Measurements from ENCODE around the gene FADS2.

GRCh38 chr11:61897387-61898246 is 69.5 kb downstream of the FADS2 start:
- TF ChIP-seq, protein P1, sequence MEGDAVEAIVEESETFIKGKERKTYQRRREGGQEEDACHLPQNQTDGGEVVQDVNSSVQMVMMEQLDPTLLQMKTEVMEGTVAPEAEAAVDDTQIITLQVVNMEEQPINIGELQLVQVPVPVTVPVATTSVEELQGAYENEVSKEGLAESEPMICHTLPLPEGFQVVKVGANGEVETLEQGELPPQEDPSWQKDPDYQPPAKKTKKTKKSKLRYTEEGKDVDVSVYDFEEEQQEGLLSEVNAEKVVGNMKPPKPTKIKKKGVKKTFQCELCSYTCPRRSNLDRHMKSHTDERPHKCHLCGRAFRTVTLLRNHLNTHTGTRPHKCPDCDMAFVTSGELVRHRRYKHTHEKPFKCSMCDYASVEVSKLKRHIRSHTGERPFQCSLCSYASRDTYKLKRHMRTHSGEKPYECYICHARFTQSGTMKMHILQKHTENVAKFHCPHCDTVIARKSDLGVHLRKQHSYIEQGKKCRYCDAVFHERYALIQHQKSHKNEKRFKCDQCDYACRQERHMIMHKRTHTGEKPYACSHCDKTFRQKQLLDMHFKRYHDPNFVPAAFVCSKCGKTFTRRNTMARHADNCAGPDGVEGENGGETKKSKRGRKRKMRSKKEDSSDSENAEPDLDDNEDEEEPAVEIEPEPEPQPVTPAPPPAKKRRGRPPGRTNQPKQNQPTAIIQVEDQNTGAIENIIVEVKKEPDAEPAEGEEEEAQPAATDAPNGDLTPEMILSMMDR (optimal IDR thresholded peaks at IDR 0.05 in 1 of 3, IDR thresholded peaks at IDR 0.05 in 1 of 3, conservative IDR thresholded peaks at IDR 0.05 in 1 of 3; ENCODE audit: extremely low read depth in 1 of 3, insufficient read depth in 2 of 3, low read length in 3 of 3) = peak; percentile 79 to 93 (median 92)
- no peak for TF ChIP-seq EZH2 (IDR thresholded peaks at IDR 0.05; ENCODE audit: low read length)
